ENCODE results near the gene NCCRP1.

GRCh38 chr19:39202998-39203355, 6.2 kb downstream of the NCCRP1 start:
- TF ChIP-seq POLR2AphosphoS5 (IDR thresholded peaks at IDR 0.05) (no peak), CTCF (IDR thresholded peaks at IDR 0.05) (no peak)
